ENCODE results near the gene KRTAP12-1.

GRCh38 chr21:44682580-44683151 lies 703 bp upstream of the KRTAP12-1 start:
- TF ChIP-seq CTCF (IDR thresholded peaks at IDR 0.05; ENCODE audit: control extremely low read depth in 1 of 3, insufficient read depth in 1 of 3, low read depth in 1 of 3, low read length in 3 of 3) (no peak), EZH2 (IDR thresholded peaks at IDR 0.05; ENCODE audit: low read depth, low read length, severe bottlenecking) (no peak), SP2 (IDR thresholded peaks at IDR 0.05; ENCODE audit: low read length) (no peak), JUND (IDR thresholded peaks at IDR 0.05; ENCODE audit: low read length) (no peak), BACH1 (IDR thresholded peaks at IDR 0.05; ENCODE audit: low read length) (peak; percentile 90), POLR2A (IDR thresholded peaks at IDR 0.05; ENCODE audit: control extremely low read depth in 1 of 2, low read depth in 2 of 2, low read length in 2 of 2) (no peak)
- TF ChIP-seq, protein P1, sequence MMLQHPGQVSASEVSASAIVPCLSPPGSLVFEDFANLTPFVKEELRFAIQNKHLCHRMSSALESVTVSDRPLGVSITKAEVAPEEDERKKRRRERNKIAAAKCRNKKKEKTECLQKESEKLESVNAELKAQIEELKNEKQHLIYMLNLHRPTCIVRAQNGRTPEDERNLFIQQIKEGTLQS (IDR thresholded peaks at IDR 0.05; ENCODE audit: insufficient read depth, low read depth, low read length) = no peak

Measured in H1 (cell line).